GM18870 (cell line): Measurements from ENCODE around the gene JAML.
A peak's percentile ranks its signal among the peaks of the same experiment; 100 is the strongest.

ENCODE experiments used
- ATAC-seq: cut with Tn5 transposase; IDR thresholded peaks from one replicate; pipeline ENCODE4 v1.9.1; 2021; ENCODE audit warnings: moderate library complexity; ENCODE audit not compliant: unreplicated experiment

JAML gene

GRCh38 chr11:118224511-118225188, at the start of gene JAML:
Gene JAML, minus strand, starts transcription at chr11:118225011. Its CDS starts 10,145 bp downstream, at chr11:118214866.
- ATAC-seq = no peak

GRCh38 chr11:118274186-118274585, 49.4 kb upstream of the JAML start:
- no peak for ATAC-seq

- no peak for ATAC-seq
Observed at GRCh38 chr11:118272001-118272400, 47.2 kb upstream of the JAML start.

GRCh38 chr11:118267486-118267885, 42.7 kb upstream of the JAML start:
- ATAC-seq = no peak

GRCh38 chr11:118265954-118266353, 41.1 kb upstream of the JAML start:
- no peak for ATAC-seq

GRCh38 chr11:118264569-118265465, 40.0 kb upstream of the JAML start:
- no peak for ATAC-seq

GRCh38 chr11:118263695-118264568, 39.1 kb upstream of the JAML start, which contains the start of gene MPZL2:
Gene MPZL2, minus strand, starts transcription at chr11:118264297. Its CDS starts 144 bp downstream, at chr11:118264153.
- no peak for ATAC-seq

- ATAC-seq = no peak
Observed at GRCh38 chr11:118263112-118263511, 38.3 kb upstream of the JAML start.

- ATAC-seq = no peak
Observed at GRCh38 chr11:118260353-118260752, 35.5 kb upstream of the JAML start.

GRCh38 chr11:118259138-118259537, 34.3 kb upstream of the JAML start:
- ATAC-seq = no peak

GRCh38 chr11:118258410-118258809, 33.6 kb upstream of the JAML start:
- no peak for ATAC-seq

GRCh38 chr11:118252688-118253087, 27.9 kb upstream of the JAML start:
- no peak for ATAC-seq

- peak; percentile 68 for ATAC-seq
Observed at GRCh38 chr11:118251858-118252652, 27.2 kb upstream of the JAML start, which contains the start of gene MPZL3. Gene MPZL3, minus strand, starts transcription at chr11:118252365. Its CDS starts 71 bp downstream, at chr11:118252294.

GRCh38 chr11:118247041-118247440, 22.2 kb upstream of the JAML start:
- no peak for ATAC-seq

- ATAC-seq = no peak
Observed at GRCh38 chr11:118245936-118246562, 21.2 kb upstream of the JAML start.

- no peak for ATAC-seq
Observed at GRCh38 chr11:118243993-118244762, 19.4 kb upstream of the JAML start.

GRCh38 chr11:118243161-118243560, 18.4 kb upstream of the JAML start:
- no peak for ATAC-seq

- peak; percentile 13 for ATAC-seq
Observed at GRCh38 chr11:118241764-118242098, 16.9 kb upstream of the JAML start.
